Psoas muscle (tissue), 8 donors: Measurements from ENCODE around the gene NEDD9. TPM values are rescaled to one million over a fixed set of nuclear protein-coding genes. Genes with fewer than 3 reads are reported as not detected.
A peak's percentile ranks its signal among the peaks of the same experiment; 100 is the strongest.

Experiments used
- ATAC-seq, 4 donors: fragments of 200-7000 bp; cut with Tn5 transposase; one replicate each; pipeline ENCODE4 v1.9.1; 2020; ENCODE audit warnings: moderate library complexity in 3 of 4, mild to moderate bottlenecking in 2 of 4
- DNase-seq, 2 donors: peaks; one replicate each; pipeline ENCODE4 v3.0.0-alpha.2; 2020
- H3K27ac ChIP-seq: fragments of 200-600 bp; one replicate; pipeline ENCODE4 v1.8.0; 2022
- H3K27me3 ChIP-seq, 3 donors: fragments of 200-600 bp in 1 of 3; one replicate each; pipeline versions ENCODE4 v1.6.1 to v1.8.0; 2013 to 2022; ENCODE audit warnings: low read length in 2 of 3, mild to moderate bottlenecking in 2 of 3, moderate library complexity in 1 of 3; ENCODE audit not compliant: insufficient read depth in 3 of 3
- H3K36me3 ChIP-seq, 2 donors: fragments of 200-600 bp in 1 of 2; one replicate each; pipeline versions ENCODE4 v1.6.1 to v1.8.0; 2013 to 2022; ENCODE audit warnings: low read depth in 1 of 2, mild to moderate bottlenecking in 1 of 2, moderate library complexity in 1 of 2; ENCODE audit not compliant: insufficient read depth in 1 of 2
- H3K4me1 ChIP-seq: fragments of 200-600 bp; one replicate; pipeline ENCODE4 v1.8.0; 2022
- H3K4me3 ChIP-seq: fragments of 200-600 bp; one replicate; pipeline ENCODE4 v1.8.0; 2022; ENCODE audit warnings: mild to moderate bottlenecking
- H3K9me3 ChIP-seq: fragments of 200-600 bp; one replicate; pipeline ENCODE4 v1.8.0; 2022
- CTCF ChIP-seq: fragments of 200-600 bp; IDR thresholded peaks from one replicate; pipeline ENCODE4 v1.8.0; 2022; ENCODE audit warnings: antibody characterized with exemption
- WGBS, 3 donors: extraction: QIAGEN DNeasy Blood & Tissue Kit; methylation state at CpG; one replicate each; pipeline versions ENCODE4 v1.1.6 to v1.1.7; 2013; 5-methylcytosine and 5-hydroxymethylcytosine counted together
- intact Hi-C, 2 donors: fragments of 100-400 bp; cut with DNase I; formaldehyde crosslinking; loops; one replicate each; pipeline versions ENCODE4 v1.11.0 to v1.14.2; 2022
- polyA plus RNA-seq, 3 donors: library from polyadenylated mRNA; stranded (reverse); fragments of 200-250 nt; gene quantifications; one replicate each; pipeline ENCODE4 v1.2.3, GENCODE V29; 2013
- total RNA-seq, 4 donors: library from RNA; stranded (reverse); fragmentation: NEBNext Ultra II Directional in 2 of 4; extraction: Animal tissue kit (Norgen Biotek cat#: 25700) in 2 of 4; gene quantifications; one replicate each; pipeline versions ENCODE4 v1.2.1 to v1.2.4, GENCODE V29; 2021 to 2023
- donor health status: healthy with polysubstance abuse.
- donor health status: DM: no; HTN: no; CAD: no; lungs with moderate emphysema.
- donor health status: Bipolar disorder and iron deficiency.
- donor health status: healthy.
- donor health status: DM: yes; HTN: yes; CAD: no.
- donor health status: DM: no; HTN: no; CAD: no.
- donor health status: DM: no; HTN: no; CAD: no.
- donor health status: DM: yes; HTN: yes; CAD: no.

NEDD9 gene
- total and polyA plus RNA-seq, 7 donors = 9.0 to 15.7 (median 11.2) TPM

- Histone ChIP-seq H3K36me3 (peaks cover 0 to 8% of the 10 kb centered on the region in 2 donors), H3K4me3 (no peak overlapping the region), H3K27me3 (no peaks in the 10 kb centered on the region), H3K27ac (peak overlapping the region; percentile 60), H3K9me3 (no peaks in the 10 kb centered on the region), H3K4me1 (peaks cover 63% of the 10 kb centered on the region)
- 47 to 60% (median 54%) methylated on average over 1 of the region's 1 CpG for WGBS, 3 donors
- no peak for TF ChIP-seq CTCF
- DNase-seq = no peak
- ATAC-seq = no peak
- intact Hi-C loops = no loop called here
Measured at GRCh38 chr6:11209906-11210305, 22.6 kb downstream of the NEDD9 start.

- intact Hi-C loops = no loop called here
- Histone ChIP-seq H3K4me3 (no peak overlapping the region), H3K36me3 (peaks cover 0 to 8% of the 10 kb centered on the region in 2 donors), H3K27me3 (no peaks in the 10 kb centered on the region), H3K9me3 (no peaks in the 10 kb centered on the region), H3K4me1 (peaks cover 57% of the 10 kb centered on the region), H3K27ac (peak overlapping the region; percentile 60)
- ATAC-seq (no peak), DNase-seq (no peak)
- 74 to 86% (median 86%) methylated on average over 5 of the region's 5 CpGs for WGBS, 3 donors
- TF ChIP-seq CTCF = no peak
Measured at GRCh38 chr6:11209369-11209768, 23.1 kb downstream of the NEDD9 start.

GRCh38 chr6:11208854-11209253 lies 23.6 kb downstream of the NEDD9 start:
- intact Hi-C loops = no loop called here
- Histone ChIP-seq H3K36me3 (peaks cover 0 to 8% of the 10 kb centered on the region in 2 donors), H3K27me3 (no peaks in the 10 kb centered on the region), H3K4me3 (no peak overlapping the region), H3K9me3 (no peaks in the 10 kb centered on the region), H3K4me1 (peaks cover 52% of the 10 kb centered on the region), H3K27ac (peak overlapping the region; percentile 60)
- WGBS, 3 donors = 66 to 77% (median 71%) methylated on average over 1 of the region's 1 CpG
- TF ChIP-seq CTCF = no peak
- DNase-seq (no peak), ATAC-seq (no peak)

GRCh38 chr6:11208267-11208666 lies 24.2 kb downstream of the NEDD9 start:
- intact Hi-C loops = no loop called here
- Histone ChIP-seq H3K4me1 (peaks cover 46% of the 10 kb centered on the region), H3K4me3 (no peak overlapping the region), H3K27me3 (no peaks in the 10 kb centered on the region), H3K36me3 (peaks cover 0 to 8% of the 10 kb centered on the region in 2 donors), H3K9me3 (no peaks in the 10 kb centered on the region), H3K27ac (peak overlapping the region; percentile 60)
- 31 to 51% (median 50%) methylated on average over 3 of the region's 3 CpGs for WGBS, 3 donors
- TF ChIP-seq CTCF = no peak
- ATAC-seq (no peak), DNase-seq (no peak)
